Progenitor cell of endocrine pancreas (in vitro differentiated cells): ENCODE data around the gene ATP10A. TPM values are rescaled to one million over a fixed set of nuclear protein-coding genes. Genes with fewer than 3 reads are reported as not detected.

Experiments
- DNase-seq: peaks from one replicate; pipeline ENCODE4 v3.0.0; 2021; ENCODE audit warnings: low spot score; ENCODE audit not compliant: unreplicated experiment
- H3K27ac Mint-ChIP-seq: 2 replicates; pipeline ENCODE4 v1.8.0; 2021; ENCODE audit warnings: mild to moderate bottlenecking, moderate library complexity, mixed read lengths
- H3K27me3 Mint-ChIP-seq: 2 replicates; pipeline ENCODE4 v1.8.0; 2021; ENCODE audit warnings: mixed read lengths
- H3K36me3 Mint-ChIP-seq: 2 replicates; pipeline ENCODE4 v1.8.0; 2022; ENCODE audit warnings: mixed read lengths; ENCODE audit not compliant: insufficient read depth
- H3K4me1 Mint-ChIP-seq: 2 replicates; pipeline ENCODE4 v1.8.0; 2021; ENCODE audit warnings: low read depth, mixed read lengths
- H3K4me3 Mint-ChIP-seq: 2 replicates; pipeline ENCODE4 v1.8.0; 2021; ENCODE audit warnings: low read depth, mild to moderate bottlenecking, moderate library complexity, mixed read lengths
- H3K9me3 Mint-ChIP-seq: 2 replicates; pipeline ENCODE4 v1.8.0; 2021; ENCODE audit warnings: low read depth, mixed read lengths
- CTCF ChIP-seq: fragments of 200-600 bp; sonication (generic); IDR thresholded peaks from one replicate; pipeline ENCODE4 v1.5.0; 2021; ENCODE audit warnings: antibody characterized with exemption, mild to moderate bottlenecking; ENCODE audit not compliant: unreplicated experiment
- total RNA-seq: library from RNA; stranded (reverse); gene quantifications from 2 replicates; pipeline ENCODE4 v1.2.1, GENCODE V29; 2021

Gene ATP10A
- total RNA-seq, 1 donor from 2014 or later = 0.07 TPM

GRCh38 chr15:25712961-25713355 is 150.2 kb downstream of the ATP10A start:
- no peaks in the 10 kb centered on the region for H3K36me3 Mint-ChIP-seq
- no peak overlapping the region for H3K4me3 Mint-ChIP-seq
- H3K9me3 Mint-ChIP-seq = no peaks in the 10 kb centered on the region
- no peak overlapping the region for H3K27ac Mint-ChIP-seq
- H3K27me3 Mint-ChIP-seq = peaks cover 8% of the 10 kb centered on the region
- no peak for DNase-seq
- no peaks in the 10 kb centered on the region for H3K4me1 Mint-ChIP-seq
- no peak for TF ChIP-seq CTCF

- DNase-seq = no peak
- peaks cover 8% of the 10 kb centered on the region for H3K27me3 Mint-ChIP-seq
- H3K4me1 Mint-ChIP-seq = no peaks in the 10 kb centered on the region
- H3K27ac Mint-ChIP-seq = peak overlapping the region; percentile 35
- H3K36me3 Mint-ChIP-seq = no peaks in the 10 kb centered on the region
- TF ChIP-seq CTCF = no peak
- no peaks in the 10 kb centered on the region for H3K9me3 Mint-ChIP-seq
- H3K4me3 Mint-ChIP-seq = no peak overlapping the region
Measured at GRCh38 chr15:25712192-25712960, 150.8 kb downstream of the ATP10A start.

GRCh38 chr15:25711691-25712090 is 151.4 kb downstream of the ATP10A start:
- peaks cover 8% of the 10 kb centered on the region for H3K27me3 Mint-ChIP-seq
- H3K27ac Mint-ChIP-seq = peak overlapping the region; percentile 35
- H3K36me3 Mint-ChIP-seq = no peaks in the 10 kb centered on the region
- no peak for DNase-seq
- H3K9me3 Mint-ChIP-seq = no peaks in the 10 kb centered on the region
- no peak for TF ChIP-seq CTCF
- no peaks in the 10 kb centered on the region for H3K4me1 Mint-ChIP-seq
- no peak overlapping the region for H3K4me3 Mint-ChIP-seq

GRCh38 chr15:25711164-25711563 is 152.0 kb downstream of the ATP10A start:
- Mint-ChIP-seq H3K9me3 (no peaks in the 10 kb centered on the region), H3K27ac (no peak overlapping the region), H3K4me3 (no peak overlapping the region), H3K4me1 (no peaks in the 10 kb centered on the region), H3K27me3 (peaks cover 8% of the 10 kb centered on the region), H3K36me3 (no peaks in the 10 kb centered on the region)
- no peak for DNase-seq
- TF ChIP-seq CTCF = no peak

- H3K27me3 Mint-ChIP-seq = peaks cover 8% of the 10 kb centered on the region
- H3K4me1 Mint-ChIP-seq = no peaks in the 10 kb centered on the region
- DNase-seq = peak; percentile 67
- H3K27ac Mint-ChIP-seq = no peak overlapping the region
- H3K9me3 Mint-ChIP-seq = no peaks in the 10 kb centered on the region
- no peaks in the 10 kb centered on the region for H3K36me3 Mint-ChIP-seq
- peak; percentile 85 for TF ChIP-seq CTCF
- H3K4me3 Mint-ChIP-seq = no peak overlapping the region
Measured at GRCh38 chr15:25710184-25710583, 152.9 kb downstream of the ATP10A start.
